CD4-positive, CD25-positive, alpha-beta regulatory T cell (primary cell): Measurements from ENCODE around the gene VMP1. TPM values are rescaled to one million over a fixed set of nuclear protein-coding genes. Genes with fewer than 3 reads are reported as not detected.
A peak's percentile ranks its signal among the peaks of the same experiment; 100 is the strongest.

Experiments
- ATAC-seq, 2 donors: fragments of 150-1000 bp; cut with Tn5 transposase; one replicate each; pipeline ENCODE4 v1.10.0; 2021; ENCODE audit warnings: low read depth in 2 of 2, moderate number of reproducible peaks in 2 of 2, moderate library complexity in 1 of 2
- DNase-seq, 3 donors: peaks; one replicate each; pipeline versions ENCODE4 v3.0.0 to v3.0.0-alpha.2; 2012 to 2022; ENCODE audit warnings: mixed read lengths in 1 of 3
- H3K27ac ChIP-seq: one replicate; pipeline ENCODE4 v1.7.0; 2013; ENCODE audit warnings: mild to moderate bottlenecking, low read length; ENCODE audit not compliant: insufficient read depth, poor library complexity, severe bottlenecking
- H3K27me3 ChIP-seq: one replicate; pipeline ENCODE4 v1.7.0; 2013; ENCODE audit warnings: low read length; ENCODE audit not compliant: control insufficient read depth, insufficient read depth
- H3K36me3 ChIP-seq: one replicate; pipeline ENCODE4 v1.7.0; 2013; ENCODE audit warnings: mild to moderate bottlenecking, low read length, moderate library complexity; ENCODE audit not compliant: control insufficient read depth, insufficient read depth
- H3K4me1 ChIP-seq: 2 replicates; pipeline ENCODE4 v1.7.0; 2013; ENCODE audit warnings: mild to moderate bottlenecking, low read length; ENCODE audit not compliant: insufficient read depth, control insufficient read depth, poor library complexity, severe bottlenecking
- H3K4me3 ChIP-seq: one replicate; pipeline ENCODE4 v1.7.0; 2013; ENCODE audit warnings: low read depth, mild to moderate bottlenecking, low read length, moderate library complexity
- H3K9me3 ChIP-seq, 2 experiments: 1 replicate in 1 of 2; 2 replicates in 1 of 2; pipeline ENCODE4 v1.7.0; 2013; ENCODE audit warnings: low read length in 2 of 2, mild to moderate bottlenecking in 1 of 2, moderate library complexity in 1 of 2; ENCODE audit not compliant: control insufficient read depth in 2 of 2
- H3K27ac Mint-ChIP-seq, 3 donors: one replicate each; pipeline ENCODE4 v1.8.0; 2020 to 2022; ENCODE audit warnings: mild to moderate bottlenecking in 3 of 3, mixed read lengths in 3 of 3, moderate library complexity in 2 of 3
- H3K27me3 Mint-ChIP-seq: one replicate; pipeline ENCODE4 v1.8.0; 2022; ENCODE audit warnings: mild to moderate bottlenecking, mixed read lengths
- H3K36me3 Mint-ChIP-seq: one replicate; pipeline ENCODE4 v1.8.0; 2020; ENCODE audit warnings: mixed read lengths
- H3K4me1 Mint-ChIP-seq, 4 donors: one replicate each; pipeline ENCODE4 v1.8.0; 2020 to 2022; ENCODE audit warnings: mixed read lengths in 4 of 4, mild to moderate bottlenecking in 1 of 4
- H3K4me3 Mint-ChIP-seq, 4 donors: one replicate each; pipeline ENCODE4 v1.8.0; 2020 to 2022; ENCODE audit warnings: mild to moderate bottlenecking in 4 of 4, mixed read lengths in 4 of 4, moderate library complexity in 3 of 4
- H3K9me3 Mint-ChIP-seq, 7 donors: one replicate each; pipeline ENCODE4 v1.8.0; 2020 to 2022; ENCODE audit warnings: mixed read lengths in 7 of 7, mild to moderate bottlenecking in 3 of 7, moderate library complexity in 2 of 7
- polyA plus RNA-seq, 4 donors: library from polyadenylated mRNA; unstranded; fragments of 300-500 nt; fragmentation: Illumina TruSeq; gene quantifications; one replicate each; pipeline ENCODE4 v1.2.3, GENCODE V29; 2021
- total RNA-seq: library from RNA; stranded (reverse); gene quantifications from one replicate; pipeline ENCODE4 v1.2.3, GENCODE V29; 2022

The VMP1 gene
- total and polyA plus RNA-seq, 5 donors from 2014 or later: 50.3 to 238 (median 73.4) TPM

GRCh38 chr17:59694344-59694743 lies 13.1 kb upstream of the VMP1 start:
- Histone ChIP-seq H3K9me3 (no peaks in the 10 kb centered on the region), H3K4me3 (no peak overlapping the region), H3K36me3 (peaks cover 82% of the 10 kb centered on the region), H3K27ac (no peak overlapping the region), H3K4me1 (no peaks in the 10 kb centered on the region), H3K27me3 (no peaks in the 10 kb centered on the region)
- no peak overlapping the region for H3K27ac Mint-ChIP-seq
- H3K4me3 Mint-ChIP-seq: no peak overlapping the region
- no peaks in the 10 kb centered on the region for H3K27me3 Mint-ChIP-seq
- H3K9me3 Mint-ChIP-seq: no peaks in the 10 kb centered on the region
- H3K36me3 Mint-ChIP-seq: peaks cover 53% of the 10 kb centered on the region
- ATAC-seq: no peak
- H3K4me1 Mint-ChIP-seq: peaks cover 4 to 36% (median 25%) of the 10 kb centered on the region in 4 donors
- no peak for DNase-seq

- Mint-ChIP-seq H3K36me3 (peaks cover 45% of the 10 kb centered on the region), H3K4me3 (no peak overlapping the region), H3K27me3 (no peaks in the 10 kb centered on the region), H3K9me3 (no peaks in the 10 kb centered on the region), H3K27ac (peak overlapping the region in 2 of 3 donors; percentile 26 to 35), H3K4me1 (peaks cover 10 to 43% (median 35%) of the 10 kb centered on the region in 4 donors)
- Histone ChIP-seq H3K27me3 (no peaks in the 10 kb centered on the region), H3K27ac (no peak overlapping the region), H3K9me3 (no peaks in the 10 kb centered on the region), H3K4me3 (no peak overlapping the region), H3K4me1 (no peaks in the 10 kb centered on the region), H3K36me3 (peaks cover 72% of the 10 kb centered on the region)
- DNase-seq (no peak), ATAC-seq (no peak)
These were observed 11.3 kb upstream of the VMP1 start for GRCh38 chr17:59695945-59696681.

- peaks cover 12 to 44% (median 37%) of the 10 kb centered on the region in 4 donors for H3K4me1 Mint-ChIP-seq
- H3K9me3 ChIP-seq: no peaks in the 10 kb centered on the region
- no peak overlapping the region for H3K4me3 Mint-ChIP-seq
- DNase-seq: no peak
- no peak overlapping the region for H3K4me3 ChIP-seq
- H3K27ac Mint-ChIP-seq: peak overlapping the region; percentile 0 to 26 (median 23)
- no peaks in the 10 kb centered on the region for H3K27me3 ChIP-seq
- no peaks in the 10 kb centered on the region for H3K4me1 ChIP-seq
- peak overlapping the region; percentile 15 for H3K27ac ChIP-seq
- ATAC-seq: no peak
- H3K36me3 Mint-ChIP-seq: peaks cover 41% of the 10 kb centered on the region
- H3K27me3 Mint-ChIP-seq: no peaks in the 10 kb centered on the region
- peaks cover 68% of the 10 kb centered on the region for H3K36me3 ChIP-seq
- H3K9me3 Mint-ChIP-seq: no peaks in the 10 kb centered on the region
These were observed 10.7 kb upstream of the VMP1 start for GRCh38 chr17:59696682-59697277.

GRCh38 chr17:59698143-59698542 lies 9.3 kb upstream of the VMP1 start:
- Histone ChIP-seq H3K9me3 (no peaks in the 10 kb centered on the region), H3K27ac (no peak overlapping the region), H3K36me3 (peaks cover 61% of the 10 kb centered on the region), H3K4me3 (no peak overlapping the region), H3K27me3 (no peaks in the 10 kb centered on the region), H3K4me1 (peaks cover 3% of the 10 kb centered on the region)
- peaks cover 36% of the 10 kb centered on the region for H3K36me3 Mint-ChIP-seq
- H3K27ac Mint-ChIP-seq: peak overlapping the region in 1 of 3 donors; percentile 40
- DNase-seq: no peak
- ATAC-seq: no peak
- no peaks in the 10 kb centered on the region for H3K9me3 Mint-ChIP-seq
- no peak overlapping the region for H3K4me3 Mint-ChIP-seq
- no peaks in the 10 kb centered on the region for H3K27me3 Mint-ChIP-seq
- peaks cover 12 to 57% (median 49%) of the 10 kb centered on the region in 4 donors for H3K4me1 Mint-ChIP-seq

GRCh38 chr17:59699218-59699617 lies 8.2 kb upstream of the VMP1 start:
- Histone ChIP-seq H3K36me3 (peaks cover 51% of the 10 kb centered on the region), H3K4me3 (no peak overlapping the region), H3K4me1 (peaks cover 3% of the 10 kb centered on the region), H3K27ac (no peak overlapping the region), H3K9me3 (no peaks in the 10 kb centered on the region), H3K27me3 (no peaks in the 10 kb centered on the region)
- Mint-ChIP-seq H3K36me3 (peaks cover 32% of the 10 kb centered on the region), H3K4me1 (peaks cover 15 to 67% (median 53%) of the 10 kb centered on the region in 4 donors), H3K27ac (peak overlapping the region in 2 of 3 donors; percentile 18 to 64), H3K27me3 (no peaks in the 10 kb centered on the region), H3K9me3 (no peaks in the 10 kb centered on the region), H3K4me3 (no peak overlapping the region)
- DNase-seq: no peak
- no peak for ATAC-seq

- H3K4me1 Mint-ChIP-seq: peaks cover 18 to 70% (median 56%) of the 10 kb centered on the region in 4 donors
- no peak overlapping the region for H3K27ac Mint-ChIP-seq
- Histone ChIP-seq H3K4me1 (peaks cover 3% of the 10 kb centered on the region), H3K27ac (no peak overlapping the region), H3K27me3 (no peaks in the 10 kb centered on the region), H3K4me3 (no peak overlapping the region), H3K36me3 (peaks cover 45% of the 10 kb centered on the region), H3K9me3 (no peaks in the 10 kb centered on the region)
- ATAC-seq: no peak
- DNase-seq: no peak
- no peaks in the 10 kb centered on the region for H3K9me3 Mint-ChIP-seq
- no peak overlapping the region for H3K4me3 Mint-ChIP-seq
- no peaks in the 10 kb centered on the region for H3K27me3 Mint-ChIP-seq
- H3K36me3 Mint-ChIP-seq: peaks cover 27% of the 10 kb centered on the region
These were observed 7.7 kb upstream of the VMP1 start for GRCh38 chr17:59699786-59700185.

GRCh38 chr17:59702304-59702703 lies 5.2 kb upstream of the VMP1 start:
- Histone ChIP-seq H3K36me3 (peaks cover 25% of the 10 kb centered on the region), H3K27ac (no peak overlapping the region), H3K9me3 (no peaks in the 10 kb centered on the region), H3K27me3 (no peaks in the 10 kb centered on the region), H3K4me3 (no peak overlapping the region), H3K4me1 (peaks cover 19% of the 10 kb centered on the region)
- no peaks in the 10 kb centered on the region for H3K9me3 Mint-ChIP-seq
- peak overlapping the region in 2 of 3 donors; percentile 44 to 91 for H3K27ac Mint-ChIP-seq
- DNase-seq (no peak), ATAC-seq (no peak)
- H3K36me3 Mint-ChIP-seq: peaks cover 17% of the 10 kb centered on the region
- peaks cover 4% of the 10 kb centered on the region for H3K27me3 Mint-ChIP-seq
- H3K4me3 Mint-ChIP-seq: peak overlapping the region in 2 of 4 donors; percentile 56 to 61
- peaks cover 29 to 90% (median 67%) of the 10 kb centered on the region in 4 donors for H3K4me1 Mint-ChIP-seq
